Measurements from ENCODE around the gene ANKRD31. TPM values are rescaled to one million over a fixed set of nuclear protein-coding genes. Genes with fewer than 3 reads are reported as not detected.

ANKRD31 gene
- total RNA-seq, 1 experiment from 2014 or later: 0.28 TPM

GRCh38 chr5:75053304-75054133 lies 183.2 kb downstream of the ANKRD31 start:
- peaks cover 25% of the 10 kb centered on the region for H3K4me1 Mint-ChIP-seq (ENCODE audit: insufficient read depth, unreplicated experiment)
- intact Hi-C loops (cut with micrococcal nuclease): loop anchor here (1.0 to 10.0 kb wide), 5 partner anchors 59 to 284 kb away; partner anchors contain the start of genes ANKRD31 and HMGCR
- ChIA-PET CTCF (interaction anchor here (0.6 to 2.5 kb wide), 17 partner anchors 9 to 1612 kb away, joined by 3 to 12 read pairs (median 4); no protein-coding TSS in a partner anchor), POLR2A (interaction anchor here (0.6 to 2.7 kb wide), 22 partner anchors 11 to 671 kb away, joined by 3 to 20 read pairs (median 4); partner anchors contain the start of genes ANKRD31 and HMGCR)
- H3K36me3 Mint-ChIP-seq (ENCODE audit: insufficient read depth, unreplicated experiment): peaks cover 6% of the 10 kb centered on the region
- no TSS peak for BruUV-seq (replicated peaks)
- TF ChIP-seq CTCF (IDR thresholded peaks at IDR 0.05; ENCODE audit: unreplicated experiment): peak; percentile 19
- H3K27me3 Mint-ChIP-seq (ENCODE audit: insufficient read depth, unreplicated experiment): no peaks in the 10 kb centered on the region
- no peaks in the 10 kb centered on the region for H3K9me3 Mint-ChIP-seq (ENCODE audit: unreplicated experiment)
- DNase-seq (ENCODE audit: unreplicated experiment): peak; percentile 67
- H3K4me3 Mint-ChIP-seq (ENCODE audit: unreplicated experiment): peak overlapping the region; percentile 87
- H3K27ac Mint-ChIP-seq (ENCODE audit: low read depth, unreplicated experiment): peak overlapping the region; percentile 79

GRCh38 chr5:75053054-75053303 lies 183.7 kb downstream of the ANKRD31 start:
- no peak for TF ChIP-seq CTCF (IDR thresholded peaks at IDR 0.05; ENCODE audit: unreplicated experiment)
- no peaks in the 10 kb centered on the region for H3K27me3 Mint-ChIP-seq (ENCODE audit: insufficient read depth, unreplicated experiment)
- no TSS peak for BruUV-seq (replicated peaks)
- H3K27ac Mint-ChIP-seq (ENCODE audit: low read depth, unreplicated experiment): peak overlapping the region; percentile 79
- H3K36me3 Mint-ChIP-seq (ENCODE audit: insufficient read depth, unreplicated experiment): peaks cover 6% of the 10 kb centered on the region
- H3K4me3 Mint-ChIP-seq (ENCODE audit: unreplicated experiment): peak overlapping the region; percentile 87
- H3K4me1 Mint-ChIP-seq (ENCODE audit: insufficient read depth, unreplicated experiment): peaks cover 25% of the 10 kb centered on the region
- DNase-seq (ENCODE audit: unreplicated experiment): no peak
- intact Hi-C loops (cut with micrococcal nuclease): loop anchor here (1.0 to 10.0 kb wide), 5 partner anchors 59 to 284 kb away; partner anchors contain the start of genes ANKRD31 and HMGCR
- CTCF ChIA-PET: interaction anchor here (1.3 to 2.5 kb wide), 5 partner anchors 11 to 215 kb away, joined by 4 to 12 read pairs (median 6); no protein-coding TSS in a partner anchor
- POLR2A ChIA-PET: interaction anchor here (0.6 to 2.7 kb wide), 13 partner anchors 11 to 289 kb away, joined by 3 to 20 read pairs (median 5); partner anchors contain the start of genes ANKRD31 and HMGCR
- no peaks in the 10 kb centered on the region for H3K9me3 Mint-ChIP-seq (ENCODE audit: unreplicated experiment)

GRCh38 chr5:75052192-75053053 lies 184.3 kb downstream of the ANKRD31 start, which contains the start of gene GCNT4:
TSS of gene GCNT4 (minus strand) at chr5:75052558. CDS start at chr5:75030037, 22,521 bp downstream.
- TF ChIP-seq CTCF (IDR thresholded peaks at IDR 0.05; ENCODE audit: unreplicated experiment): no peak
- Mint-ChIP-seq H3K4me1 (ENCODE audit: insufficient read depth, unreplicated experiment) (peaks cover 26% of the 10 kb centered on the region), H3K4me3 (ENCODE audit: unreplicated experiment) (peak within 1 kb of the TSS; percentile 87), H3K27me3 (ENCODE audit: insufficient read depth, unreplicated experiment) (no peaks in the 10 kb centered on the region), H3K36me3 (ENCODE audit: insufficient read depth, unreplicated experiment) (peaks cover 6% of the 10 kb centered on the region), H3K9me3 (ENCODE audit: unreplicated experiment) (no peaks in the 10 kb centered on the region), H3K27ac (ENCODE audit: low read depth, unreplicated experiment) (peak within 1 kb of the TSS; percentile 79)
- intact Hi-C loops (cut with micrococcal nuclease): loop anchor here (1.0 to 10.0 kb wide), 6 partner anchors 60 to 285 kb away; partner anchors contain the start of genes ANKRD31 and HMGCR
- ChIA-PET POLR2A (interaction anchor here (0.6 to 2.7 kb wide), 13 partner anchors 10 to 1276 kb away, joined by 3 to 20 read pairs (median 5); partner anchors contain the start of genes ANKRD31 and HMGCR), CTCF (interaction anchor here (0.6 to 2.5 kb wide), 11 partner anchors 10 to 534 kb away, joined by 3 to 12 read pairs (median 5); no protein-coding TSS in a partner anchor)
- BruUV-seq (replicated peaks): no TSS peak
- DNase-seq (ENCODE audit: unreplicated experiment): peak; percentile 53
